Stimulated activated memory B cell treated with anti-CD40 and anti-IgM and Interleukin-4, amounts not matched to agents 10 μg/mL and 1 μg/mL and 100 μg/mL, for 72 hours (primary cell): Measurements from ENCODE around the gene MAN1C1.

Source experiments
- ATAC-seq: fragments of 150-1000 bp; cut with Tn5 transposase; 2 replicates; pipeline ENCODE4 v1.10.0; 2021
- H3K27ac Mint-ChIP-seq: one replicate; pipeline ENCODE4 v1.8.0; 2022; ENCODE audit warnings: mild to moderate bottlenecking, mixed read lengths
- H3K27me3 Mint-ChIP-seq: one replicate; pipeline ENCODE4 v1.8.0; 2022; ENCODE audit warnings: mixed read lengths
- H3K36me3 Mint-ChIP-seq: one replicate; pipeline ENCODE4 v1.8.0; 2022; ENCODE audit warnings: mixed read lengths
- H3K4me1 Mint-ChIP-seq: one replicate; pipeline ENCODE4 v1.8.0; 2022; ENCODE audit warnings: mixed read lengths
- H3K4me3 Mint-ChIP-seq: one replicate; pipeline ENCODE4 v1.8.0; 2022; ENCODE audit warnings: mild to moderate bottlenecking, moderate library complexity, mixed read lengths
- H3K9me3 Mint-ChIP-seq: one replicate; pipeline ENCODE4 v1.8.0; 2022; ENCODE audit warnings: mixed read lengths

Gene MAN1C1

GRCh38 chr1:25664357-25665199, 48.0 kb downstream of the MAN1C1 start:
- Mint-ChIP-seq H3K27me3 (peaks cover 21% of the 10 kb centered on the region), H3K36me3 (no peaks in the 10 kb centered on the region), H3K9me3 (no peaks in the 10 kb centered on the region), H3K27ac (no peak overlapping the region), H3K4me1 (no peaks in the 10 kb centered on the region), H3K4me3 (no peak overlapping the region)
- ATAC-seq, result no peak

GRCh38 chr1:25666460-25666859, 49.9 kb downstream of the MAN1C1 start:
- H3K36me3 Mint-ChIP-seq, result no peaks in the 10 kb centered on the region
- no peaks in the 10 kb centered on the region for H3K4me1 Mint-ChIP-seq
- no peak overlapping the region for H3K27ac Mint-ChIP-seq
- peaks cover 15% of the 10 kb centered on the region for H3K27me3 Mint-ChIP-seq
- no peaks in the 10 kb centered on the region for H3K9me3 Mint-ChIP-seq
- ATAC-seq, result no peak
- H3K4me3 Mint-ChIP-seq, result no peak overlapping the region

- peaks cover 5% of the 10 kb centered on the region for H3K36me3 Mint-ChIP-seq
- no peaks in the 10 kb centered on the region for H3K4me1 Mint-ChIP-seq
- H3K9me3 Mint-ChIP-seq, result peaks cover 5% of the 10 kb centered on the region
- ATAC-seq, result no peak
- H3K4me3 Mint-ChIP-seq, result no peak overlapping the region
- H3K27ac Mint-ChIP-seq, result no peak overlapping the region
- peaks cover 21% of the 10 kb centered on the region for H3K27me3 Mint-ChIP-seq
Measured at GRCh38 chr1:25668931-25669573, 52.5 kb downstream of the MAN1C1 start.

GRCh38 chr1:25669781-25670567, 53.4 kb downstream of the MAN1C1 start:
- Mint-ChIP-seq H3K4me3 (no peak overlapping the region), H3K36me3 (peaks cover 5% of the 10 kb centered on the region), H3K27ac (no peak overlapping the region), H3K27me3 (peaks cover 21% of the 10 kb centered on the region), H3K9me3 (peaks cover 5% of the 10 kb centered on the region), H3K4me1 (no peaks in the 10 kb centered on the region)
- ATAC-seq, result no peak

GRCh38 chr1:25671929-25672328, 55.3 kb downstream of the MAN1C1 start:
- Mint-ChIP-seq H3K27me3 (peaks cover 25% of the 10 kb centered on the region), H3K9me3 (peaks cover 5% of the 10 kb centered on the region), H3K36me3 (peaks cover 5% of the 10 kb centered on the region), H3K27ac (no peak overlapping the region), H3K4me1 (peaks cover 13% of the 10 kb centered on the region), H3K4me3 (no peak overlapping the region)
- ATAC-seq, result no peak

GRCh38 chr1:25672763-25673409, 56.3 kb downstream of the MAN1C1 start:
- Mint-ChIP-seq H3K4me1 (peaks cover 15% of the 10 kb centered on the region), H3K27me3 (peaks cover 34% of the 10 kb centered on the region), H3K27ac (no peak overlapping the region), H3K9me3 (peaks cover 5% of the 10 kb centered on the region), H3K36me3 (peaks cover 5% of the 10 kb centered on the region), H3K4me3 (no peak overlapping the region)
- no peak for ATAC-seq

GRCh38 chr1:25673456-25673855, 56.9 kb downstream of the MAN1C1 start:
- Mint-ChIP-seq H3K36me3 (peaks cover 5% of the 10 kb centered on the region), H3K4me3 (no peak overlapping the region), H3K4me1 (peaks cover 15% of the 10 kb centered on the region), H3K9me3 (peaks cover 5% of the 10 kb centered on the region), H3K27ac (no peak overlapping the region), H3K27me3 (peaks cover 40% of the 10 kb centered on the region)
- no peak for ATAC-seq

GRCh38 chr1:25673962-25674806, 57.6 kb downstream of the MAN1C1 start:
- H3K4me1 Mint-ChIP-seq, result peaks cover 22% of the 10 kb centered on the region
- peaks cover 47% of the 10 kb centered on the region for H3K27me3 Mint-ChIP-seq
- H3K9me3 Mint-ChIP-seq, result peaks cover 5% of the 10 kb centered on the region
- H3K36me3 Mint-ChIP-seq, result peaks cover 5% of the 10 kb centered on the region
- no peak for ATAC-seq
- no peak overlapping the region for H3K27ac Mint-ChIP-seq
- no peak overlapping the region for H3K4me3 Mint-ChIP-seq

- Mint-ChIP-seq H3K4me1 (peaks cover 22% of the 10 kb centered on the region), H3K27ac (no peak overlapping the region), H3K36me3 (peaks cover 5% of the 10 kb centered on the region), H3K9me3 (peaks cover 5% of the 10 kb centered on the region), H3K27me3 (peaks cover 49% of the 10 kb centered on the region), H3K4me3 (no peak overlapping the region)
- no peak for ATAC-seq
Measured at GRCh38 chr1:25674807-25675084, 58.2 kb downstream of the MAN1C1 start.

- Mint-ChIP-seq H3K36me3 (peaks cover 5% of the 10 kb centered on the region), H3K27ac (peak overlapping the region; percentile 58), H3K4me3 (no peak overlapping the region), H3K4me1 (peaks cover 22% of the 10 kb centered on the region), H3K27me3 (peaks cover 57% of the 10 kb centered on the region), H3K9me3 (peaks cover 5% of the 10 kb centered on the region)
- ATAC-seq, result peak; percentile 98
Measured at GRCh38 chr1:25675729-25676476, 59.3 kb downstream of the MAN1C1 start.

- peaks cover 57% of the 10 kb centered on the region for H3K27me3 Mint-ChIP-seq
Measured at GRCh38 chr1:25676488-25676887, 59.9 kb downstream of the MAN1C1 start.

GRCh38 chr1:25677193-25677773, 60.7 kb downstream of the MAN1C1 start:
- ATAC-seq, result no peak

More at GRCh38 chr1:25676488-25676887, 59.9 kb downstream of the MAN1C1 start:
- Mint-ChIP-seq H3K36me3 (peaks cover 5% of the 10 kb centered on the region), H3K27ac (peak overlapping the region; percentile 58), H3K4me3 (no peak overlapping the region), H3K4me1 (peaks cover 22% of the 10 kb centered on the region), H3K9me3 (peaks cover 5% of the 10 kb centered on the region)
- no peak for ATAC-seq

GRCh38 chr1:25679171-25679570, 62.6 kb downstream of the MAN1C1 start:
- H3K36me3 Mint-ChIP-seq, result no peaks in the 10 kb centered on the region
- no peak overlapping the region for H3K4me3 Mint-ChIP-seq
- peaks cover 62% of the 10 kb centered on the region for H3K27me3 Mint-ChIP-seq
- peaks cover 22% of the 10 kb centered on the region for H3K4me1 Mint-ChIP-seq
- H3K27ac Mint-ChIP-seq, result no peak overlapping the region
- no peaks in the 10 kb centered on the region for H3K9me3 Mint-ChIP-seq
- no peak for ATAC-seq

More at GRCh38 chr1:25677193-25677773, 60.7 kb downstream of the MAN1C1 start:
- peaks cover 62% of the 10 kb centered on the region for H3K27me3 Mint-ChIP-seq
- peaks cover 5% of the 10 kb centered on the region for H3K9me3 Mint-ChIP-seq
- H3K36me3 Mint-ChIP-seq, result peaks cover 5% of the 10 kb centered on the region
- peaks cover 22% of the 10 kb centered on the region for H3K4me1 Mint-ChIP-seq
- peak overlapping the region; percentile 58 for H3K27ac Mint-ChIP-seq
- H3K4me3 Mint-ChIP-seq, result no peak overlapping the region
